ENCODE results near the gene FAAP20. TPM values are rescaled to one million over a fixed set of nuclear protein-coding genes. Genes with fewer than 3 reads are reported as not detected.

The FAAP20 gene
- total and polyA plus RNA-seq, 4 donors = 5.6 to 31.5 (median 15.7) TPM

GRCh38 chr1:2174348-2175054 is 20.1 kb downstream of the FAAP20 start:
- TF ChIP-seq YY1 (IDR thresholded peaks at IDR 0.05) (no peak), ATF3 (IDR thresholded peaks at IDR 0.05) (no peak), FOXA1 (IDR thresholded peaks at IDR 0.05) (no peak), HNF4A (conservative IDR thresholded peaks at IDR 0.05) (no peak), RAD21 (IDR thresholded peaks at IDR 0.05) (peak in 1 of 2 donors; percentile 77), EGR1 (IDR thresholded peaks at IDR 0.05; ENCODE audit: low read depth in 2 of 2) (no peak), RXRA (IDR thresholded peaks at IDR 0.05) (no peak), ZBTB33 (IDR thresholded peaks at IDR 0.05) (no peak), CTCF (IDR thresholded peaks at IDR 0.05; ENCODE audit: low read depth, low read length, missing input control) (peak; percentile 60), SP1 (IDR thresholded peaks at IDR 0.05) (no peak), NR2F2 (IDR thresholded peaks at IDR 0.05) (no peak)
- no peak overlapping the region for H3K27ac ChIP-seq (ENCODE audit: low read depth in 1 of 2, low read length in 2 of 2)

GRCh38 chr1:2173546-2174347 is 20.8 kb downstream of the FAAP20 start:
- no peaks in the 10 kb centered on the region for H3K9me3 ChIP-seq (ENCODE audit: control insufficient read depth in 4 of 4, low read length in 3 of 4)
- H3K36me3 ChIP-seq (ENCODE audit: control insufficient read depth in 4 of 4, insufficient read depth in 3 of 4, low read depth in 1 of 4, low read length in 3 of 4) = peaks cover 0 to 19% (median 9%) of the 10 kb centered on the region in 4 donors
- no peak for DNase-seq (ENCODE audit: low spot score)
- TF ChIP-seq CTCF (IDR thresholded peaks at IDR 0.05; ENCODE audit: low read depth, low read length, missing input control) (no peak), GABPA (IDR thresholded peaks at IDR 0.05 in 1 of 2, conservative IDR thresholded peaks at IDR 0.05 in 1 of 2) (no peak), NR2F2 (IDR thresholded peaks at IDR 0.05) (no peak), MAX (IDR thresholded peaks at IDR 0.05) (no peak), ZBTB33 (IDR thresholded peaks at IDR 0.05) (no peak), TAF1 (conservative IDR thresholded peaks at IDR 0.05) (no peak)
- WGBS = 87% methylated on average over 37 of the region's 37 CpGs
- no peak overlapping the region for H3K27ac ChIP-seq (ENCODE audit: low read depth in 1 of 2, low read length in 2 of 2)
- H3K4me1 ChIP-seq (ENCODE audit: control insufficient read depth in 4 of 4, insufficient read depth in 4 of 4, low read length in 3 of 4) = no peaks in the 10 kb centered on the region
- no peak overlapping the region for H3K9ac ChIP-seq (ENCODE audit: low read depth in 1 of 2, low read length in 2 of 2)
- no peak overlapping the region for H3K4me3 ChIP-seq (ENCODE audit: low read depth in 1 of 3, low read length in 3 of 3)
- no peaks in the 10 kb centered on the region for H3K27me3 ChIP-seq (ENCODE audit: control insufficient read depth in 4 of 4, insufficient read depth in 4 of 4, low read length in 3 of 4)

More at GRCh38 chr1:2174348-2175054, 20.1 kb downstream of the FAAP20 start:
- Histone ChIP-seq H3K9me3 (ENCODE audit: control insufficient read depth in 4 of 4, low read length in 3 of 4) (no peaks in the 10 kb centered on the region), H3K9ac (ENCODE audit: low read depth in 1 of 2, low read length in 2 of 2) (no peak overlapping the region), H3K27me3 (ENCODE audit: control insufficient read depth in 4 of 4, insufficient read depth in 4 of 4, low read length in 3 of 4) (no peaks in the 10 kb centered on the region), H3K4me3 (ENCODE audit: low read depth in 1 of 3, low read length in 3 of 3) (no peak overlapping the region), H3K36me3 (ENCODE audit: control insufficient read depth in 4 of 4, insufficient read depth in 3 of 4, low read depth in 1 of 4, low read length in 3 of 4) (peaks cover 0 to 22% (median 9%) of the 10 kb centered on the region in 4 donors), H3K4me1 (ENCODE audit: control insufficient read depth in 4 of 4, insufficient read depth in 4 of 4, low read length in 3 of 4) (no peaks in the 10 kb centered on the region)
- DNase-seq (ENCODE audit: low spot score) = no peak
- 60% methylated on average over 31 of the region's 31 CpGs for WGBS
